Measurements from ENCODE around the gene ICA1L.

ICA1L gene

DNA sequence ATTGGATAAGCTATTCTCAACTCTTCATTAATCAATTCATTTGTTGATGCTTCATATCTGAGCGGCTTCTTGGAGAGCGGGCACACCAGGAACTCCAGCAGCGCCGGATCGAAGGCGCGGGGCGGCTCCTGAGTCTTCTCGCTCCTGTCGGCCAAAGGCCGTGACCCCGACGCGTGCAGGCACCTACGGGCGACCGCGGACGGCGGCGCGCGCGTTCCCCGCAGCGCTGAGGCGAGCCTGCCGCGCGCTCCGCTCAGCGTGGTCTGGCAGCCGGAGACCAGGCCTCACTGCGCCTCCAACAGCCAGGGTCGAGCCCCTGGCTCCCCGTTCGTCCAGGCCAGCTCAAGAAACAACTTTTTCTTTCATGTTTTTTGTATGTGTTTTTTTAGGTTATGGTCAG is 97.5 kb downstream of the ICA1L start:
- H3K27me3 ChIP-seq (ENCODE audit: low read length) = no peaks in the 10 kb centered on the region
- no peaks in the 10 kb centered on the region for H3K36me3 ChIP-seq (ENCODE audit: low read length)
- no peaks in the 10 kb centered on the region for H3F3A ChIP-seq (ENCODE audit: insufficient read depth)
- no peak overlapping the region for H3K9ac ChIP-seq (ENCODE audit: low read length)
- H3K4me2 ChIP-seq (ENCODE audit: low read depth, low read length, poor library complexity, severe bottlenecking) = no peak overlapping the region
- H3K4me3 ChIP-seq (ENCODE audit: insufficient read depth, low read length, poor library complexity, severe bottlenecking) = no peak overlapping the region
- no peak for TF ChIP-seq EZH2phosphoT487 (conservative IDR thresholded peaks at IDR 0.05; ENCODE audit: low read length)
- TF ChIP-seq, protein P1, sequence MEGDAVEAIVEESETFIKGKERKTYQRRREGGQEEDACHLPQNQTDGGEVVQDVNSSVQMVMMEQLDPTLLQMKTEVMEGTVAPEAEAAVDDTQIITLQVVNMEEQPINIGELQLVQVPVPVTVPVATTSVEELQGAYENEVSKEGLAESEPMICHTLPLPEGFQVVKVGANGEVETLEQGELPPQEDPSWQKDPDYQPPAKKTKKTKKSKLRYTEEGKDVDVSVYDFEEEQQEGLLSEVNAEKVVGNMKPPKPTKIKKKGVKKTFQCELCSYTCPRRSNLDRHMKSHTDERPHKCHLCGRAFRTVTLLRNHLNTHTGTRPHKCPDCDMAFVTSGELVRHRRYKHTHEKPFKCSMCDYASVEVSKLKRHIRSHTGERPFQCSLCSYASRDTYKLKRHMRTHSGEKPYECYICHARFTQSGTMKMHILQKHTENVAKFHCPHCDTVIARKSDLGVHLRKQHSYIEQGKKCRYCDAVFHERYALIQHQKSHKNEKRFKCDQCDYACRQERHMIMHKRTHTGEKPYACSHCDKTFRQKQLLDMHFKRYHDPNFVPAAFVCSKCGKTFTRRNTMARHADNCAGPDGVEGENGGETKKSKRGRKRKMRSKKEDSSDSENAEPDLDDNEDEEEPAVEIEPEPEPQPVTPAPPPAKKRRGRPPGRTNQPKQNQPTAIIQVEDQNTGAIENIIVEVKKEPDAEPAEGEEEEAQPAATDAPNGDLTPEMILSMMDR (IDR thresholded peaks at IDR 0.05; ENCODE audit: insufficient read depth, low read length, poor library complexity, severe bottlenecking) = no peak
- no peak overlapping the region for H3K27ac ChIP-seq (ENCODE audit: low read depth, low read length)
- H2AFZ ChIP-seq (ENCODE audit: low read depth, low read length, severe bottlenecking) = no peak overlapping the region
- H3K79me2 ChIP-seq (ENCODE audit: insufficient read depth, low read length) = no peaks in the 10 kb centered on the region
- H3K9me3 ChIP-seq (ENCODE audit: insufficient read depth, low read length) = no peaks in the 10 kb centered on the region
- no peaks in the 10 kb centered on the region for H4K20me1 ChIP-seq (ENCODE audit: low read depth, low read length)
- no peaks in the 10 kb centered on the region for H3K9me2 ChIP-seq (replicated peaks; ENCODE audit: insufficient read depth, low read length)

DNA sequence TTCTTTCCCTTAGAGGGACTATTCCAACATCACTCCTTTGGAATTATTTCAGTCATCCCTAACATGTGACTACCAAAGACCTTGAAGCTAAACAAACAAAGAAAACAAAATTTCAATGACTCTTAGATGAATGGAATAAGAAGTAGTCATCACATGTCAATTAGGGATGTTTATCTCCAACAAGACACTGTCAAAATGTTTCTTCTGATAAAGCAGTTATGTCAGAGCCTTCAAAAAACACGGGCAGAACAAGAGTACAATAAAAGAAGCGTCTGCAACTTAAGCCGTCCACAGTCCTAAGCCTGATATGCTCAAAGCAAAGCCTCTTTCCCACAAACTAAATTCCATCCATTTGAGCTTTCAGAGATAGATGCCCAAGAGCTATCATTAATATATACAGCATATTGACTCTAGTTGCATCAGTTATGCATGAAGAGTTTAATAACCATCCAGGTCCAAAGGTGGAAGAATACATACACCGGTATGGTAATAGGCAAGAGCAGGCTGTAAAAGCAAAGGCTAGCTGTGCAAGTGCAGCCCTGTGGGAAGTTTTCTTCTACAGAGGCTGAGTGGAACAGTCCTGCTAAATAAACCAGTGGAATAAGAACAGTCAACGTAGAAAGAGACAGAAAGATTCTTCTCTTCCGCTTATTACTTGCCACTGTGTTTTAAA is 98.1 kb downstream of the ICA1L start:
- H3K9me3 ChIP-seq (ENCODE audit: insufficient read depth, low read length) = no peaks in the 10 kb centered on the region
- H3K79me2 ChIP-seq (ENCODE audit: insufficient read depth, low read length) = no peaks in the 10 kb centered on the region
- H3K9ac ChIP-seq (ENCODE audit: low read length) = no peak overlapping the region
- H2AFZ ChIP-seq (ENCODE audit: low read depth, low read length, severe bottlenecking) = no peak overlapping the region
- TF ChIP-seq, protein P1 (IDR thresholded peaks at IDR 0.05; ENCODE audit: insufficient read depth, low read length, poor library complexity, severe bottlenecking) = no peak
- TF ChIP-seq EZH2phosphoT487 (conservative IDR thresholded peaks at IDR 0.05; ENCODE audit: low read length) = no peak
- no peaks in the 10 kb centered on the region for H4K20me1 ChIP-seq (ENCODE audit: low read depth, low read length)
- H3K36me3 ChIP-seq (ENCODE audit: low read length) = no peaks in the 10 kb centered on the region
- H3K4me2 ChIP-seq (ENCODE audit: low read depth, low read length, poor library complexity, severe bottlenecking) = no peak overlapping the region
- no peak overlapping the region for H3K27ac ChIP-seq (ENCODE audit: low read depth, low read length)
- no peaks in the 10 kb centered on the region for H3F3A ChIP-seq (ENCODE audit: insufficient read depth)
- H3K27me3 ChIP-seq (ENCODE audit: low read length) = no peaks in the 10 kb centered on the region
- H3K4me3 ChIP-seq (ENCODE audit: insufficient read depth, low read length, poor library complexity, severe bottlenecking) = no peak overlapping the region
- no peaks in the 10 kb centered on the region for H3K9me2 ChIP-seq (replicated peaks; ENCODE audit: insufficient read depth, low read length)

DNA sequence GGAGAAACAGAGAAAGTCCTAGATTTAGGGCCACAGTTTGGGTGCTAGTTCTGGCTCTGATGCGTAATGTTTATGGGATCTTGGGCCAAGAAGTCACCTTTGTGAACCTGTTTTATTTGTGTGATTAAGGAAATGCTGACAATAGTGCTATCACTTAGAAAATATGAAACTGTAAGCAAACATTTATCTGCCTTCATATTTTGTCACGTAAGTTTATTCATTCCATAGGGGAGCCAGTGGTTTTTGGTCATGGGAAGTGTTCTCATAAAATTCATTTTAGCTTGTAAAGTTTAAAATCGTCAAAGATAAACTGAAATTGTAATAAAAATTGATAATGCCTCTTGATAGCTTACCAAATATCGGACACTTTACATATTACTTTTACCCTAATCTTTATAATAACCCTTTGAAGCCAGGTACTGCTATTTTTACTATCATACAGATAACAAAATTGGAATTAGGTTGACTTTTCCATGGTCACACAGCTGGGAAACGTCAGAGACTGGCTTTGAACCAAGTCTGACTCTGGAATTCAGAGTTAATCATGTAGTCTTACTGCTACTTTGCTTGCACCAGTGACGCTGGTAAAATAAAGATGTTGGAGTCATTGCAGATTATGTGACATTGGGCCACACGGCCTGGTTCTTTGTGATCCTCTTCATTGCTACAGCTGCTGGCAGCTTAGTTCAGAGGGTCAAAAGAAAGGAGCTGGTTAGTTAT is 99.7 kb downstream of the ICA1L start:
- TF ChIP-seq, protein P1 (IDR thresholded peaks at IDR 0.05; ENCODE audit: insufficient read depth, low read length, poor library complexity, severe bottlenecking) = no peak
- no peak for TF ChIP-seq EZH2phosphoT487 (conservative IDR thresholded peaks at IDR 0.05; ENCODE audit: low read length)

More for the DNA sequence above, 99.7 kb downstream of the ICA1L start:
- Histone ChIP-seq H3K27me3 (ENCODE audit: low read length) (no peaks in the 10 kb centered on the region), H3K4me3 (ENCODE audit: insufficient read depth, low read length, poor library complexity, severe bottlenecking) (no peak overlapping the region), H2AFZ (ENCODE audit: low read depth, low read length, severe bottlenecking) (no peak overlapping the region), H3K27ac (ENCODE audit: low read depth, low read length) (no peak overlapping the region), H3K9me3 (ENCODE audit: insufficient read depth, low read length) (no peaks in the 10 kb centered on the region), H3K36me3 (ENCODE audit: low read length) (no peaks in the 10 kb centered on the region), H3F3A (ENCODE audit: insufficient read depth) (no peaks in the 10 kb centered on the region), H3K9me2 (replicated peaks; ENCODE audit: insufficient read depth, low read length) (no peaks in the 10 kb centered on the region), H4K20me1 (ENCODE audit: low read depth, low read length) (no peaks in the 10 kb centered on the region), H3K79me2 (ENCODE audit: insufficient read depth, low read length) (no peaks in the 10 kb centered on the region), H3K4me2 (ENCODE audit: low read depth, low read length, poor library complexity, severe bottlenecking) (no peak overlapping the region), H3K9ac (ENCODE audit: low read length) (no peak overlapping the region)

All from SU-DHL-6 (cell line).